ENCODE data around the gene CDK18.
"Not testable (repeated sequence)": the region's sequence is repeated elsewhere in the genome, so short reads cannot be mapped to it uniquely, and the experiment has no call there.

CDK18 gene

DNA sequence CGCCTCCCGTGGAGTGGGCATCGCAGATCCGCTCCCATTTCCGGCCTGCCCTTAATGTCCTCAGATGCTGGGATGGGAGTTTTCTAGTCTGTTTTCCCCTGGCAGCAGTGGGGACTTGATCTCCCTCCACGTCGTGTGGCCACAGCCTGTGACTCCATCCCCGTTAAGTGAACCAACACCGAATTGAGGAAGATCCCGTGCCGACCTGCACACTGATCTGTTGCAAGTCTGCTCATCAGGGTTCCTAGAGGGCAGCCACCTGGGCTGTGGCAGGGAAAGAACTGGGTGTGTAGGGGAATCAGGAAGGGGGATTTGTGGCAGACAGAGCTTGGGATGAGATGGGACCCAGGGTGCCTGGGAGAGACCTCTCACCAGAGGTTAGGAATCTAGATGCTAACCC lies 23.3 kb upstream of the CDK18 start:
- DNase-seq (ENCODE audit: low read depth) = no peak

- DNase-seq (ENCODE audit: low read depth) = peak; percentile 38
Observed at GRCh38 chr1:205481629-205482151, 22.8 kb upstream of the CDK18 start.

GRCh38 chr1:205482587-205482986 lies 21.9 kb upstream of the CDK18 start:
- DNase-seq (ENCODE audit: low read depth) = not testable (repeated sequence)

- DNase-seq (ENCODE audit: low read depth) = no peak
Observed at GRCh38 chr1:205483372-205483771, 21.1 kb upstream of the CDK18 start.

DNA sequence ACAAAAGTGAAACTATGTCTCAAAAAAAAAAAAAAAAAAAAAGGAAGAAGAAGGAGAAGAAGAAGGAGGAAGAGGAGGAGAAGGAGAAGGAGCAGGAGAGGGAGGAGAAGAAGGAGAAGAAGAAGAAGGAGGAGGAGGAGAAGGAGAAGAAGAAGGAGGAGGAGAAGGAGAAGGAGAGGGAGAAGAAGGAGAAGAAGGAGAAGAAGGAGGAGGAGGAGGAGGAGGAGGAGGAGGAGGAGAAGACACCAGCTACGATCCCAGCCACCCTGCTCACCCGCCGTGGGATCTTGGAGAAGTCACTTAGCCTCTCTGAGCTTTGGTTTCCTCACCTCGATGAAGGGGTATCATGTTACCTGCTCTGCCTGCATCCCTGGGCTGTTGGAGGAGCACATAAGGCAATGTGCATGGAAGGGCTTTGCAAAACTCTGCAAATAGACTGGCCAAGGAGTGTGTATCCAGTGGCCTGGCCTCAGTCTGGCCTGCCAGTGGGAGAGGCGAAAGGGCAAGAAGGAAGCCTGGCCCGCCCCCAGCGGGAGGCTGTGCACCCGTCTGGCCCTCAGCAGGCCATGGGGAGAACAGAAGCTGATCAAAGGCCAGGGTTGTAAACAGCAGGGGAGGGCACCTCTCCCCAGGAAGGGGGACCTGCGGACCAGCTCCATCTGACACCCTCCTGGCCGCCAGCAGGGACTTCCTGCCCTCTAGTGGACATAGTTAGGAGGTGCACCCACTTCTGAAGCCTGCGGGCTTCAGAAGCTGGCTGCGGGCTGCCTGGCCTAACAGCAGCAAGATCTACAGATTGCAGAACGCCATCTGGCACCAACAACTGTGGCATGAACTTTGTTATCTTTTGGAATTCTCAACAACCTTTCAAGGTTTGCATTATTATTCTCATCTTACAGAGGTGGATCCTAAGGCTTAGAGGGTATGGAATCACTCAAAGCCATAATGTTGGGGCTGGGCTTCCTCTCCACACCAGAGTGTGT lies 19.2 kb upstream of the CDK18 start:
- DNase-seq (ENCODE audit: low read depth) = peak; percentile 57

DNA sequence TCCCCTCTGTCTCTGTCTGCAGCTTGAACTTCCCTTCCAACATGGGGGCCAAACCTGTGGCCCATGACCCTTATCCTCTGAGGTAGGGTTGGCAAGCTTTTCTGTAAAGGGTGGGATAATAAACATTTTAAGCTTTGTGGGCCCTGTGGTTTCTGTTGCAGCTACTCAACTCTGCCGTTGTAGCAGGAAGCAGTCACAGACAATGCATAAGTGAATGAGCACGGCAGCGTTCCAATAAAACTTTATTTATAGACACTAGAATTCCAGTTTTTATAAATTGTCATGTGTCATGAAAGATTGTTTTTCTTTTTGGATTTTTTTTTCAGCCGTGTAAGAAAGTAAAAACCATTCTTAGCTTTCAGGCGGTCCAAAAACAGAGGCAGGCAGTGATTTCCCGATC lies 18.2 kb upstream of the CDK18 start:
- no peak for DNase-seq (ENCODE audit: low read depth)

DNA sequence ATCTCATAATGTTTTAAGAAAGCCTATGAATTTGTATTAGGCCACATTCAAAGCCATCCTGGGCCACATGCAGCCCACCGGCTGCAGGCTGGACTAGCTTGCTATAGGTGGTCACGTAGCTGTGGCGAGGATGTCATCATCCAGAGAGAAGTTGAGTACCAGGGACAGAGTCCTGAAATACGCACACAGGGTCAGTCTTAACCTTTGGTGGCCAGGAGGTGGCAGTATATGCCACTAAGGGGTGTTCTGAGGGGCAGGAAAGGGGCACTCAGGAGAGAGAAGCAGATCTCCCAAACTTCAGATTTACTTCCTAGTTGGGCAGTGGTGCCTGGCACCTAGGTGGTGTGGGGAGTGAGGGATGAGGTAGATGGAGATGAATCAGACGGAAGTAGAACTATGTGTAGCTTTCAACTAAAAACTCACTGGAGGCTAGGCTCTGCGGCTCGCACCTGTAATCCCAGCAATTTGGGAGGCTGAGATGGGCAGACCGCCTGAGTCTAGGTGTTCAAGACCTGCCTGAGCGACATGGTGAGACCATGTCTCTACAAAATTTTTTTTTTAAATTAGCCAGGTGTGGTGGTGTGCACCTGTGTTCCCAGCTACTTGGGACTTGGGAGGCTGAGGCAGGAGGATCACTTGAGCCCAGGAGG lies 16.3 kb upstream of the CDK18 start:
- peak; percentile 31 for DNase-seq (ENCODE audit: low read depth)

DNA sequence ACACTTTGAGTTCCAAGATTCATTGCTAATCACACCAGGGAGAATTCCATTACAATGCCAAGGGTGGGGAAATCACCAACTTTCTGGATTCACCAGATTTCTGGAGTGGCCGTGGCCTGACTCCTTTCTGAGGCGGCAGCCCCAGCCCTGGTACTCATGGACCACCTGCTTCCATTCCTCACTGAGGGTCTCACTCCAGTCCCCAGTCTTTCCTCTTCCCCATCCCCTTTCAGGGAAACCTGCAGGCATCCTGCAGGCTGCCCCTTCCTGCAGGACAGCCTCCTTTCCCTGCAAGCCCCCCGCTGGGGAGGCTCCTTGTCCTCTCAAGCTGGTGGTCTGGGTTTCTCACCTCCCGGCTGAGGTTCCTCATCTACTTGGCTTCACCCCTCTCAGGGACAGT lies 12.7 kb upstream of the CDK18 start:
- no peak for DNase-seq (ENCODE audit: low read depth)

- no peak for DNase-seq (ENCODE audit: low read depth)
Observed at GRCh38 chr1:205492201-205492667, 12.2 kb upstream of the CDK18 start.

DNA sequence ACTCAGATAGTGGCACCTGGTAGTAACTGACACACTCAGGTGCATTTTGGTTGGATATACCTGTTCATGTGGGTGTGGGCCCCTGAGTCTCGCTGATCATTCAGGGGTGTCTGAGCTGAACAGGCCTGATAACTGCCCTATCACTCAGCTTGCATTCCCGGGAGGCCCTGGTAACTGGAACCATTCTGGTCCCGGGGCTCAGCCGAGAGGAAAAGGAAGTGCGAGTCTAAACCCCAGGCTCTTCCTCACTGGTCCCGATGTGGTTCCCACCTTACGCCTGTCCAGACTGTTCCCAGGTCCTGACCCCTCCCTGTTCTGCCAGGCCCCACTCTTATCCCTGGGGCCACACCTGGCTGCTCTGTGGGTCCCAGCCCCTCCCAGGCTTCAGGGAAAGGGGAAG lies 11.7 kb upstream of the CDK18 start:
- no peak for DNase-seq (ENCODE audit: low read depth)

DNA sequence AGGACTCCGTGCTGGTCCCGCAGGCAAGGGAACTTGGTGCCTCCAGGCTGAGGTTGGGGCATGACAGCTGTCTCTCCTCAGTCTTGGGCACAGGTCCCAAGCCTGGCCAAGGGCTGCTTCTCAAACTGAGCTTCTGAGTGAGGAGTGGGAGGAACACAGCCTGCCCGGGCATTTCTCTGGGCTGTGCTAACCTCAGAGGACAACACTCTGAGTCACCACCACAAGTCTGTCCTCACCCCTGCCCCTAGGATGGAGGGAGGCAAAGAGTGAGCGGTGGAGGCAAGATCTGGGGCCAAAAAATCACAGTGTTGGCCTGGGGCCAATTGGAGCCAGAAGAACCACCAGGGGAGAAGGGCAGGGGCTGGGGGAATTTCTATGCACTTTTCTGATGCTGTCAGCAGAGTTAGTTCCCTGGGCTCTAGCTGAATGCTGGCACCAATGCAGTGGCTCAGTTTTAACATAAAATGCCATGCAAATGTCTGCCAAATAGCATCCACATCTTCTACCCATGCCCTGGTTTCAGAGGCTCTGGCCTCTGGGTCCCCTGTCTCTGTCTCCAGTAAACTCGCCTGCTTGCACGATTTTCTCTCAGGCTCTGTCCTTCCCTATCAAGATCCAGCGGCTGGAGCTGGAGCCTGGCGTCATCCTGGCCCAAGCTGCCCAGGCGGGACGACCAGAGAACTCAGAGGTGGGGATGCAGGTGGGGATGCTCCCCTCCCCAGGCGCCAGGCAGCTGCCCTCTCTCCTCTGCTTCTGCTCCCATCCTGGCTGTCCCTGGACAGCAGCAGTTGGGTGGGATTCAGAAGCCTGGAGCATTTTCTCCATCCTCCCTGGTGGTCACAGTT lies 11.0 kb upstream of the CDK18 start:
- DNase-seq (ENCODE audit: low read depth) = no peak

DNA sequence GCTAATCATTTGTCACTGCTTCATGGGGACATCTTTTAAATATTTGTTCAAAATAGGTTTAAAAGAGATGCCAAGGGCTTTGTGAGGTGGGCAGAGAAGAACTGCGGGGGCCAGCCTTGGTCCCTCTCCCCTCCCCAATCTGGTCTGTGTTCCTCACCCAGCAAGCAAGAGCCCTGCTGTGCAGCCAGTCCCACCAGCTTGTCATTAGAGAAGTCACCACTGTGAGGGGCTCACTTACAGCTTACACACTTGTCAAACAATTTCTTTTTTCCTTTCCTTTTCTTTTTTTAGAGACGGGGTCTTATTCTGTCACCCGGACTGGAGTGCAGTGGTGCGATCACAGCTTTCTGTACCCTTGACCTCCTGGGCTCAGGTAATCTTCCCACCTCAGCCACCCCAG lies 10.4 kb upstream of the CDK18 start:
- no peak for DNase-seq (ENCODE audit: low read depth)

DNA sequence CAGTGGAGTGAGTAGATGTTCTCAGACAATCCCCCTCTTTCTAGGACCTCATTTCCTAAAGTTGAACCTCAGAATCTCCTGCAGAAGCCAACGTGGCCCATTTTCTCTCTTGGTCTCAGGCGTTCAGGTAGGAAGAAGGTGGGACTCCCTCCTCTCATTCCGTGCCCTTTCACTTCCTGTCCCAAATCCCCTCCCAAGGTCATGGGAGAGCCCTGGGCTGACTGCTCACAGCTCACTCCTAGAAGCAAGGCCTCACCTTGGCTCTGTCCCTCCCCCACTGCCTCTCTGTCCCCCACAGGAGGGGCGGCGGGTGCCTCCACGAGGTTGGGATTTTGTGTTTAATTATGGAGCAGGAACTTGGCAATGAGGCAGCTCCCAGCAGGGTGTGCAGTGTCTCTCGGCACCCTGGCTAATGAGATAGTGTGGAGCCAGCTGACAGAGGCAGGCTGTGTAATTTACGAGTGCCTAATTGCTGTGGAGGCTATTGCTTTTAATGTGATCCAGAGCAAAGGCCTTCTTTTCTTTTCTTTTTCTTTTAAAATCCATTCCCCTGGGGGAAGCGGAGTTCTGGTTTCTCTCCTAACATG lies 9.1 kb upstream of the CDK18 start:
- no peak for DNase-seq (ENCODE audit: low read depth)

GRCh38 chr1:205496661-205497060 lies 7.8 kb upstream of the CDK18 start:
- no peak for DNase-seq (ENCODE audit: low read depth)

DNA sequence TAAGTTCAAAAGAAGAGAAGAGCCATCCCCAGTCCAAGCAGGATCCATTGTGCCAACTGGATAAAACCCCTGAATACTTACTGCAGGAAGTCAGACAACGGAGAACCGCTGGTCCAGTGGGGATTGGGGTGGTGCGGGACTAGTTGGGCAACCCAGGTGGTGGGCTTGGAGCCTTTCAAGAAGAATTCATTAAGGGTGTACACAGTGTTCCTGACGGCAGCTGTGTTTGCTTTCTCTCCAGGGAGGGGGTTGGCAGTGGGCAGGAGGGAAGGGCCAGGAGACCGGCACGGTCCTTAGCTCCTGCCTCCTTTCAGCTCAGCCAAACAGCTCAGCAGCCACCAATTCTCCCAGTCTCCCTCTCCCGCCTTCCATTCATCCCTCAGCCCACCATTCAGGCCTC lies 7.1 kb upstream of the CDK18 start:
- DNase-seq (ENCODE audit: low read depth) = no peak

DNA sequence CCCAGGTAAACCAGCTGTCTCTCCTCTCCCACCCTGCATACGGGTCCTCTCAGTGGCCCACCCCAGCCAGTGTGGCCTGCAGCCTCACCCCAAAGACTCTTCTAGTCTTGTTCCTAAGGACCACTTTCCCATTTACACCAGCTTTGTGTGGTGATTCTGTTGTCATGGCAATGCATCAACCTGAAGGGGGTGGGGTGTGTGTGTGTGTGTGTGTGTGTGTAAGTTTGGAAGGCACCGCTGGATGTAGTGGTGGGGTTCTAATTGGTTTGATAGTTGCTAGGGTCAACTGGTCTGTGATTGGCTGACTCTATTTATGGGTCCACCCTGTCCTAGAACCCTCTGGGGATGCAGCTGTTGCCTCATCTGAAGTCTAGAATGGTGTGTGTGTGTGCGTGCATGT lies 4.7 kb upstream of the CDK18 start:
- DNase-seq (ENCODE audit: low read depth) = no peak

- no peak for DNase-seq (ENCODE audit: low read depth)
Observed at GRCh38 chr1:205500240-205501233, 3.9 kb upstream of the CDK18 start.

- no peak for DNase-seq (ENCODE audit: low read depth)
Observed at GRCh38 chr1:205502111-205502810, 2.2 kb upstream of the CDK18 start.

DNA sequence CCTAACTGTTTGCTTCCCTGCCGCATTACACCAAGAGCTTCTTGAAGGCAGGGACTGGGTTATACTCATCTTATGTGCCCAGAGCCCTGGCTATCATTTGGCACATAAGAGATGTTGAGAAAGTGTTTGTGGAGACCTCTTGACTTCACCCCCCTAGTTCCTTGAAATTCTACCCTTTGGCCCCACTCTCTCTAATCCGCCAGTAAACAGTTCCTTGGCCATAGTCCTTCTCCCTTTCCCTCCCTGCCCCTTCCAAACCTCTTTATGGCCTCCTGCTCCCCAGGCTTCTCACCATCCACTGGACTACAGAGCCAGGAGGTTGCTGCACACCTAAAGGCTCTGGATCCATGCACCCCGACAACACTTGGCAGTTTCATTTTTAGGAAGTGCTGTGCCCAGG lies 1.5 kb upstream of the CDK18 start:
- no peak for DNase-seq (ENCODE audit: low read depth)
